ENCODE data around the gene PARD6A. TPM values are rescaled to one million over a fixed set of nuclear protein-coding genes. Genes with fewer than 3 reads are reported as not detected.

Gene PARD6A
- total and polyA plus RNA-seq, 2 of the 13 experiments (the other 11 are each of a cell fraction or from before 2014, with no cell fraction given) = 3.5 to 4.3 TPM

DNA sequence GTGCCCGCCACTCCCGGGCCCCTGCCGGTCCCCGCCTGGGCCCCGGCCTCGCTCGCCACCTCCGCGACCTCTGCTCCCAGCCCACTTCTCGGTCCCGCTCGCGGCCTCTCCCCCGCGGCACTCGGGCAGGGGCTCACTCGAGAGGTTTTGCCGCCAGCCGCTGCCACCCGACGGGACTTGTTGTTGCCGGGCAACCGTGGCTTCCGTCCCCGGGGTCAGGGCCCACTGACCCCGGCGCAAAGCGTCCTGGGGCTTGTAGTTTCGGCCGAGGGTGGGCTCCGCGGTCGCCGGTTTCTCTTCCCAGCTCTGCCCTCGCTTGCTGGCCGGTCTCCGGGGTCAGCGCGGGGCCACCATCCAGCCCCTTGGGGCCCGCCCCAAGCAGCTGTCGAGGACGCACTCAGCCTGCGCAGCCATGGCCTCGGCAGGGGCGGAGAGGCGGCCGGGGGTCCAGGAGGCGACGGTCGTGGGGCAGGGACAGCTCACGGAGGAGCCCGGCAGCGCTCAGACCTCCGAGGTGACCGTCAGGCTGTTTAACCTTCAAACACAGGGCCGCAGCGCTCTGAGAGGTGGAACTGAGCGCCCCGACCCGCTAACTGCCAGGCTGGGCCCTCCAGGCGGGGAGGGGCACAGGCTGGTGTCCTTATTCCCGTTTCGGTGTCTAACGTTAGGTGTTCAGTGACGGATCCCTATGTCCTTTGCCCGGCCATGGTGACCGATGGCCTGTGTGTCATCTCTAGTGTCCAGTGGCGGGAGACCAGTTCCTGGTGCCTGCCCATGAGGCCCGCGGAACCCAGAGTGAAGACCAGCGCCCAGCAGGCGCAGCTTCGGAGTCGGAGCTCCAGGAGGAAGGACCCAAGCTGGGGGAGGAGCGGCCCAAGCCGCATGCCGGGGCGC lies 6.0 kb downstream of the PARD6A start, which contains the start of the genes C16orf86 and ENKD1 (continued):
- TF ChIP-seq DMAP1 (CRISPR knock-in tag; IDR thresholded peaks at IDR 0.05) = 0 out of 2 replicates have a peak, but pooled peaks have one; percentile 23
- TF ChIP-seq SALL2 (CRISPR knock-in tag; IDR thresholded peaks at IDR 0.05) = peak; percentile 15
- no peak; the same call in 1 of the 2 replicates for TF ChIP-seq ZNF430 (CRISPR knock-in tag; IDR thresholded peaks at IDR 0.05)
- no peak for TF ChIP-seq SNRNP70 (IDR thresholded peaks at IDR 0.05; ENCODE audit: low read depth, low read length)
- peak; percentile 2; the same call in 1 of the 2 replicates for TF ChIP-seq ZNF446 (CRISPR knock-in tag; IDR thresholded peaks at IDR 0.05)
- TF ChIP-seq EHMT2 (IDR thresholded peaks at IDR 0.05; ENCODE audit: borderline replicate concordance, low read depth, low read length) = no peak
- TF ChIP-seq MZF1 (CRISPR knock-in tag; IDR thresholded peaks at IDR 0.05; ENCODE audit: borderline replicate concordance) = no peak
- TF ChIP-seq ZNF331 (CRISPR knock-in tag; IDR thresholded peaks at IDR 0.05) = peak; percentile 54; the same call in 1 of the 2 replicates
- no peak for TF ChIP-seq JARID2 (CRISPR knock-in tag; IDR thresholded peaks at IDR 0.05; ENCODE audit: insufficient replicate concordance)
- no peak for TF ChIP-seq ZNF484 (CRISPR knock-in tag; IDR thresholded peaks at IDR 0.05; ENCODE audit: borderline replicate concordance, low read depth)
- 0 out of 2 replicates have a peak, but pooled peaks have one; percentile 49 for TF ChIP-seq ZFP90 (CRISPR knock-in tag; IDR thresholded peaks at IDR 0.05; ENCODE audit: borderline replicate concordance)
- TF ChIP-seq PHF5A (CRISPR knock-in tag; IDR thresholded peaks at IDR 0.05; ENCODE audit: low read depth, unreplicated experiment) = no peak
- TF ChIP-seq GABPB1 (CRISPR knock-in tag; IDR thresholded peaks at IDR 0.05) = peak; percentile 96
- TF ChIP-seq, protein P1, sequence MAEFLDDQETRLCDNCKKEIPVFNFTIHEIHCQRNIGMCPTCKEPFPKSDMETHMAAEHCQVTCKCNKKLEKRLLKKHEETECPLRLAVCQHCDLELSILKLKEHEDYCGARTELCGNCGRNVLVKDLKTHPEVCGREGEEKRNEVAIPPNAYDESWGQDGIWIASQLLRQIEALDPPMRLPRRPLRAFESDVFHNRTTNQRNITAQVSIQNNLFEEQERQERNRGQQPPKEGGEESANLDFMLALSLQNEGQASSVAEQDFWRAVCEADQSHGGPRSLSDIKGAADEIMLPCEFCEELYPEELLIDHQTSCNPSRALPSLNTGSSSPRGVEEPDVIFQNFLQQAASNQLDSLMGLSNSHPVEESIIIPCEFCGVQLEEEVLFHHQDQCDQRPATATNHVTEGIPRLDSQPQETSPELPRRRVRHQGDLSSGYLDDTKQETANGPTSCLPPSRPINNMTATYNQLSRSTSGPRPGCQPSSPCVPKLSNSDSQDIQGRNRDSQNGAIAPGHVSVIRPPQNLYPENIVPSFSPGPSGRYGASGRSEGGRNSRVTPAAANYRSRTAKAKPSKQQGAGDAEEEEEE (CRISPR knock-in tag; IDR thresholded peaks at IDR 0.05; ENCODE audit: borderline replicate concordance) = peak; percentile 50; the same call in 1 of the 2 replicates
- no peak for TF ChIP-seq ZNF644 (CRISPR knock-in tag; IDR thresholded peaks at IDR 0.05; ENCODE audit: low read depth)
- TF ChIP-seq MXD4 (CRISPR knock-in tag; IDR thresholded peaks at IDR 0.05) = peak; percentile 24; the same call in 1 of the 2 replicates
- TF ChIP-seq ZNF282 (IDR thresholded peaks at IDR 0.05; ENCODE audit: partially characterized antibody) = no peak
- peak; percentile 90 for TF ChIP-seq MXI1 (IDR thresholded peaks at IDR 0.05; ENCODE audit: borderline replicate concordance, low read depth, low read length)
- no peak for TF ChIP-seq ZNF24 (IDR thresholded peaks at IDR 0.05)
- 0 out of 2 replicates have a peak, but pooled peaks have one; percentile 21 for TF ChIP-seq ZNF367 (CRISPR knock-in tag; IDR thresholded peaks at IDR 0.05; ENCODE audit: borderline replicate concordance)
- TF ChIP-seq, protein P2, sequence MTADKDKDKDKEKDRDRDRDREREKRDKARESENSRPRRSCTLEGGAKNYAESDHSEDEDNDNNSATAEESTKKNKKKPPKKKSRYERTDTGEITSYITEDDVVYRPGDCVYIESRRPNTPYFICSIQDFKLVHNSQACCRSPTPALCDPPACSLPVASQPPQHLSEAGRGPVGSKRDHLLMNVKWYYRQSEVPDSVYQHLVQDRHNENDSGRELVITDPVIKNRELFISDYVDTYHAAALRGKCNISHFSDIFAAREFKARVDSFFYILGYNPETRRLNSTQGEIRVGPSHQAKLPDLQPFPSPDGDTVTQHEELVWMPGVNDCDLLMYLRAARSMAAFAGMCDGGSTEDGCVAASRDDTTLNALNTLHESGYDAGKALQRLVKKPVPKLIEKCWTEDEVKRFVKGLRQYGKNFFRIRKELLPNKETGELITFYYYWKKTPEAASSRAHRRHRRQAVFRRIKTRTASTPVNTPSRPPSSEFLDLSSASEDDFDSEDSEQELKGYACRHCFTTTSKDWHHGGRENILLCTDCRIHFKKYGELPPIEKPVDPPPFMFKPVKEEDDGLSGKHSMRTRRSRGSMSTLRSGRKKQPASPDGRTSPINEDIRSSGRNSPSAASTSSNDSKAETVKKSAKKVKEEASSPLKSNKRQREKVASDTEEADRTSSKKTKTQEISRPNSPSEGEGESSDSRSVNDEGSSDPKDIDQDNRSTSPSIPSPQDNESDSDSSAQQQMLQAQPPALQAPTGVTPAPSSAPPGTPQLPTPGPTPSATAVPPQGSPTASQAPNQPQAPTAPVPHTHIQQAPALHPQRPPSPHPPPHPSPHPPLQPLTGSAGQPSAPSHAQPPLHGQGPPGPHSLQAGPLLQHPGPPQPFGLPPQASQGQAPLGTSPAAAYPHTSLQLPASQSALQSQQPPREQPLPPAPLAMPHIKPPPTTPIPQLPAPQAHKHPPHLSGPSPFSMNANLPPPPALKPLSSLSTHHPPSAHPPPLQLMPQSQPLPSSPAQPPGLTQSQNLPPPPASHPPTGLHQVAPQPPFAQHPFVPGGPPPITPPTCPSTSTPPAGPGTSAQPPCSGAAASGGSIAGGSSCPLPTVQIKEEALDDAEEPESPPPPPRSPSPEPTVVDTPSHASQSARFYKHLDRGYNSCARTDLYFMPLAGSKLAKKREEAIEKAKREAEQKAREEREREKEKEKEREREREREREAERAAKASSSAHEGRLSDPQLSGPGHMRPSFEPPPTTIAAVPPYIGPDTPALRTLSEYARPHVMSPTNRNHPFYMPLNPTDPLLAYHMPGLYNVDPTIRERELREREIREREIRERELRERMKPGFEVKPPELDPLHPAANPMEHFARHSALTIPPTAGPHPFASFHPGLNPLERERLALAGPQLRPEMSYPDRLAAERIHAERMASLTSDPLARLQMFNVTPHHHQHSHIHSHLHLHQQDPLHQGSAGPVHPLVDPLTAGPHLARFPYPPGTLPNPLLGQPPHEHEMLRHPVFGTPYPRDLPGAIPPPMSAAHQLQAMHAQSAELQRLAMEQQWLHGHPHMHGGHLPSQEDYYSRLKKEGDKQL (CRISPR knock-in tag; IDR thresholded peaks at IDR 0.05; ENCODE audit: low read depth) = no peak
- TF ChIP-seq KDM3A (CRISPR knock-in tag; IDR thresholded peaks at IDR 0.05; ENCODE audit: low read depth) = peak; percentile 88
- peak; percentile 23; the same call in 1 of the 2 replicates for TF ChIP-seq KDM5B (CRISPR knock-in tag; IDR thresholded peaks at IDR 0.05; ENCODE audit: borderline replicate concordance)
- peak; percentile 83 for TF ChIP-seq PHF8 (CRISPR knock-in tag; IDR thresholded peaks at IDR 0.05)

All from HepG2 (cell line).